ENCODE measurements around the gene ADAMTSL1. TPM values are rescaled to one million over a fixed set of nuclear protein-coding genes. Genes with fewer than 3 reads are reported as not detected.
A peak's percentile ranks its signal among the peaks of the same experiment; 100 is the strongest.

ADAMTSL1 gene
- total and polyA plus RNA-seq, 2 donors (not counting 3 experiments of a cell fraction or from before 2014, with no cell fraction given) = 15.0 to 18.4 TPM

GRCh38 chr9:18472435-18472834 lies 1.5 kb upstream of the ADAMTSL1 start:
- H3K36me3 ChIP-seq (ENCODE audit: control insufficient read depth in 2 of 2, extremely low read depth in 1 of 2, insufficient read depth in 2 of 2, low read length in 2 of 2) = no peaks in the 10 kb centered on the region
- H4K20me1 ChIP-seq (replicated peaks; ENCODE audit: control insufficient read depth, extremely low read depth, insufficient read depth, low read length) = no peaks in the 10 kb centered on the region
- FAIRE-seq (no peak), DNase-seq (ENCODE audit: low read depth, low spot score) (no peak)
- H3K9ac ChIP-seq (replicated peaks; ENCODE audit: extremely low read depth, insufficient read depth, low read length) = no peak overlapping the region
- no peak overlapping the region for H3K4me3 ChIP-seq (replicated peaks in 1 of 3; ENCODE audit: insufficient read depth in 1 of 3, low read depth in 1 of 3, low read length in 3 of 3)
- no TSS peak for BruUV-seq (replicated peaks)
- TF ChIP-seq POLR2A (IDR thresholded peaks at IDR 0.05; ENCODE audit: low read depth, low read length) = no peak
- peak; percentile 45 for TF ChIP-seq GATA2 (IDR thresholded peaks at IDR 0.05; ENCODE audit: insufficient read depth, insufficient read length, low read depth, low read length)
- H2AFZ ChIP-seq (ENCODE audit: low read depth, low read length) = no peak overlapping the region
- peaks cover 37% of the 10 kb centered on the region for H3K4me1 ChIP-seq (ENCODE audit: control insufficient read depth, extremely low read depth, insufficient read depth, low read length)
- POLR2A ChIA-PET = interaction anchor here (1.7 kb wide), 1 partner anchor 18 kb away, joined by 10 read pairs; no protein-coding TSS in a partner anchor
- CTCF ChIA-PET = interaction anchor here (0.8 to 9.5 kb wide), 4 partner anchors 20 to 992 kb away, joined by 3 to 62 read pairs (median 18); no protein-coding TSS in a partner anchor
- dilution Hi-C loops (cut with MboI; ENCODE audit: extremely low pct_ligation_motif_present, low sequenced_read_pairs) = no loop called here
- no peaks in the 10 kb centered on the region for H3K9me1 ChIP-seq (replicated peaks; ENCODE audit: control insufficient read depth, extremely low read depth, insufficient read depth, low read length)
- H3K4me2 ChIP-seq (ENCODE audit: insufficient read depth, low read length) = peak overlapping the region; percentile 64
- H3K27ac ChIP-seq (ENCODE audit: insufficient read depth, low read depth, low read length) = no peak overlapping the region
- H3K27me3 ChIP-seq (ENCODE audit: control insufficient read depth in 2 of 2, insufficient read depth in 2 of 2, low read length in 2 of 2) = no peaks in the 10 kb centered on the region
- H3K79me2 ChIP-seq (ENCODE audit: control insufficient read depth, insufficient read depth, low read length) = peaks cover 27% of the 10 kb centered on the region
- intact Hi-C loops (cut with micrococcal nuclease) = loop anchor here (5.0 kb wide), 2 partner anchors 160 to 710 kb away; no protein-coding TSS in a partner anchor
- H3K9me3 ChIP-seq (replicated peaks; ENCODE audit: control insufficient read depth, insufficient read depth, low read length) = no peaks in the 10 kb centered on the region

GRCh38 chr9:18472841-18473251 lies 1.1 kb upstream of the ADAMTSL1 start:
- H3K4me2 ChIP-seq (ENCODE audit: insufficient read depth, low read length) = peak overlapping the region; percentile 64
- TF ChIP-seq MAX (IDR thresholded peaks at IDR 0.05; ENCODE audit: insufficient read depth, insufficient read length) (no peak), EZH2 (IDR thresholded peaks at IDR 0.05; ENCODE audit: borderline replicate concordance, low read depth, low read length, severe bottlenecking) (no peak), GATA2 (IDR thresholded peaks at IDR 0.05; ENCODE audit: insufficient read depth, insufficient read length, low read depth, low read length) (peak; percentile 3), JUN (IDR thresholded peaks at IDR 0.05; ENCODE audit: borderline replicate concordance, insufficient read depth, insufficient read length, low read depth) (no peak), MYC (IDR thresholded peaks at IDR 0.05; ENCODE audit: low read depth, low read length) (no peak)
- intact Hi-C loops (cut with micrococcal nuclease) (loop anchor here (5.0 kb wide), 2 partner anchors 159 to 709 kb away; no protein-coding TSS in a partner anchor), dilution Hi-C loops (cut with MboI; ENCODE audit: extremely low pct_ligation_motif_present, low sequenced_read_pairs) (no loop called here)
- POLR2A ChIA-PET = interaction anchor here (1.7 kb wide), 1 partner anchor 18 kb away, joined by 10 read pairs; no protein-coding TSS in a partner anchor
- H3K27ac ChIP-seq (ENCODE audit: insufficient read depth, low read depth, low read length) = peak overlapping the region; percentile 17
- peak overlapping the region in 1 of 3 experiments; percentile 51 for H3K4me3 ChIP-seq (replicated peaks in 1 of 3; ENCODE audit: insufficient read depth in 1 of 3, low read depth in 1 of 3, low read length in 3 of 3)
- H3K9me1 ChIP-seq (replicated peaks; ENCODE audit: control insufficient read depth, extremely low read depth, insufficient read depth, low read length) = no peaks in the 10 kb centered on the region
- H3K9me3 ChIP-seq (replicated peaks; ENCODE audit: control insufficient read depth, insufficient read depth, low read length) = no peaks in the 10 kb centered on the region
- H3K9ac ChIP-seq (replicated peaks; ENCODE audit: extremely low read depth, insufficient read depth, low read length) = peak overlapping the region; percentile 62
- no TSS peak for BruUV-seq (replicated peaks)
- DNase-seq (ENCODE audit: low read depth, low spot score) (peak; percentile 63), FAIRE-seq (peak; percentile 59)
- no peaks in the 10 kb centered on the region for H3K27me3 ChIP-seq (ENCODE audit: control insufficient read depth in 2 of 2, insufficient read depth in 2 of 2, low read length in 2 of 2)
- peaks cover 28% of the 10 kb centered on the region for H3K79me2 ChIP-seq (ENCODE audit: control insufficient read depth, insufficient read depth, low read length)
- H3K4me1 ChIP-seq (ENCODE audit: control insufficient read depth, extremely low read depth, insufficient read depth, low read length) = peaks cover 37% of the 10 kb centered on the region
- H3K36me3 ChIP-seq (ENCODE audit: control insufficient read depth in 2 of 2, extremely low read depth in 1 of 2, insufficient read depth in 2 of 2, low read length in 2 of 2) = no peaks in the 10 kb centered on the region
- CTCF ChIA-PET = interaction anchor here (1.0 to 9.5 kb wide), 5 partner anchors 20 to 662 kb away, joined by 3 to 62 read pairs (median 13); no protein-coding TSS in a partner anchor
- peak overlapping the region; percentile 29 for H2AFZ ChIP-seq (ENCODE audit: low read depth, low read length)
- no peaks in the 10 kb centered on the region for H4K20me1 ChIP-seq (replicated peaks; ENCODE audit: control insufficient read depth, extremely low read depth, insufficient read depth, low read length)
